Kidney (tissue), 14 donors: Measurements from ENCODE around the gene AGXT2. TPM values are rescaled to one million over a fixed set of nuclear protein-coding genes. Genes with fewer than 3 reads are reported as not detected.
"Not testable (repeated sequence)": the region's sequence is repeated elsewhere in the genome, so short reads cannot be mapped to it uniquely, and the experiment has no call there.

Experiments
- DNase-seq, 5 donors: peaks; one replicate each; pipeline ENCODE4 v3.0.0-alpha.2; 2013 to 2020
- FAIRE-seq: peaks from 2 replicates; lab custom pipeline; 2012; peaks lifted over from hg19 to GRCh38; lab: Jason Lieb, UNC
- H3K27ac ChIP-seq, 2 donors: one replicate each; pipeline ENCODE4 v1.7.0; 2013; ENCODE audit warnings: low read depth in 2 of 2, low read length in 2 of 2, inconsistent platforms in 1 of 2
- H3K27me3 ChIP-seq: one replicate; pipeline ENCODE4 v1.7.1; 2013; ENCODE audit warnings: low read length, inconsistent platforms; ENCODE audit not compliant: control insufficient read depth, insufficient read depth
- H3K36me3 ChIP-seq, 3 donors: one replicate each; pipeline versions ENCODE4 v1.7.0 to v1.7.1; 2013; ENCODE audit warnings: low read length in 3 of 3, control low read depth in 1 of 3, inconsistent platforms in 1 of 3; ENCODE audit not compliant: insufficient read depth in 3 of 3, control insufficient read depth in 2 of 3
- H3K4me1 ChIP-seq, 3 donors: one replicate each; pipeline versions ENCODE4 v1.7.0 to v1.7.1; 2013; ENCODE audit warnings: low read length in 3 of 3, inconsistent platforms in 1 of 3, low read depth in 1 of 3; ENCODE audit not compliant: control insufficient read depth in 2 of 3, insufficient read depth in 2 of 3
- H3K4me3 ChIP-seq, 3 donors: one replicate each; pipeline versions ENCODE4 v1.7.0 to v1.8.1; 2013; ENCODE audit warnings: low read length in 3 of 3, control low read depth in 1 of 3, inconsistent platforms in 1 of 3
- H3K9ac ChIP-seq, 3 donors: one replicate each; pipeline versions ENCODE4 v1.7.0 to v1.7.1; 2013; ENCODE audit warnings: low read length in 3 of 3, control low read depth in 1 of 3, inconsistent platforms in 1 of 3
- H3K9me3 ChIP-seq, 3 donors: one replicate each; pipeline versions ENCODE4 v1.7.0 to v1.7.1; 2013; ENCODE audit warnings: low read length in 3 of 3, control low read depth in 1 of 3, inconsistent platforms in 1 of 3; ENCODE audit not compliant: control insufficient read depth in 2 of 3, insufficient read depth in 1 of 3
- CTCF ChIP-seq: IDR thresholded peaks from 3 replicates; pipeline ENCODE4 v1.5.1; 2012; ENCODE audit warnings: mild to moderate bottlenecking, moderate library complexity, borderline replicate concordance; ENCODE audit not compliant: insufficient read depth; ENCODE audit errors: extremely low read depth
- intact Hi-C: fragments of 100-400 bp; cut with DNase I; formaldehyde crosslinking; loops from one replicate; pipeline ENCODE4 v1.11.1; 2022
- polyA plus RNA-seq: library from polyadenylated mRNA; stranded (reverse); fragments of 350-450 nt; fragmentation: Illumina TruSeq; extraction: RNeasy Lipid Tissue Mini Kit (QIAGEN cat#74804); gene quantifications from one replicate; pipeline ENCODE4 v1.2.3, GENCODE V29; 2014; ENCODE audit warnings: low read depth, low replicate concordance; ENCODE audit not compliant: insufficient read depth
- total RNA-seq: library from RNA; stranded (reverse); fragmentation: NEBNext Ultra II Directional; extraction: Animal tissue kit (Norgen Biotek cat#: 25700); gene quantifications from one replicate; pipeline ENCODE4 v1.2.1, GENCODE V29; 2021
- donor health status: control.
- donor health status: control.
- donor health status: control.
- donor health status: control.
- donor health status: control.
- donor health status: DM: yes; HTN: yes; CAD: no.
- donor health status: Normal renal cell carcinoma (clear cell type).

Gene AGXT2
- total and polyA plus RNA-seq, 2 donors from 2014 or later = 8.0 to 215 TPM

DNA sequence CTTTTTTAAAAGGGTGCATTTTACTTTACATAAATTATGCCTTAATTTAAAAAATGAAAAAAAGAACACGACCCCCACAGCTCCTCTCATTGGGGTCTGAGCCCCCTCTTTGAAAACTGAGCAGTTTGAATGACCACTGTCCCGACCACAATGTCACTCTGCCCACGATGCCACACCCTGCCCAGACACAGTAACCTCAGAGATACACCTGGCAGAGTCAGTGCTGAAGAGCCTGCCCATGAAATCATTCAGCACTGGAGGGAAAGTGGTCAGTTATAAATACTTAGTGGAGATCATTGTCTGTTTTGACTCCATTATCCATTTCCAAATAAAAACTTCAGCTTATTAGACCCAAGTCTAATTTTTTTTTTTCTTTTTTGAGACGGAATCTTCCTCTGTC is 69.1 kb downstream of the AGXT2 start:
- no peaks in the 10 kb centered on the region for H3K9me3 ChIP-seq
- no peak overlapping the region for H3K4me3 ChIP-seq
- no peak for TF ChIP-seq CTCF
- peak overlapping the region; percentile 15 to 48 for H3K27ac ChIP-seq
- H3K4me1 ChIP-seq = peaks cover 0 to 8% (median 0%) of the 10 kb centered on the region in 3 donors
- FAIRE-seq (no peak), DNase-seq (no peak)
- no peaks in the 10 kb centered on the region for H3K36me3 ChIP-seq
- H3K27me3 ChIP-seq = no peaks in the 10 kb centered on the region
- no peak overlapping the region for H3K9ac ChIP-seq
- intact Hi-C loops = no loop called here

DNA sequence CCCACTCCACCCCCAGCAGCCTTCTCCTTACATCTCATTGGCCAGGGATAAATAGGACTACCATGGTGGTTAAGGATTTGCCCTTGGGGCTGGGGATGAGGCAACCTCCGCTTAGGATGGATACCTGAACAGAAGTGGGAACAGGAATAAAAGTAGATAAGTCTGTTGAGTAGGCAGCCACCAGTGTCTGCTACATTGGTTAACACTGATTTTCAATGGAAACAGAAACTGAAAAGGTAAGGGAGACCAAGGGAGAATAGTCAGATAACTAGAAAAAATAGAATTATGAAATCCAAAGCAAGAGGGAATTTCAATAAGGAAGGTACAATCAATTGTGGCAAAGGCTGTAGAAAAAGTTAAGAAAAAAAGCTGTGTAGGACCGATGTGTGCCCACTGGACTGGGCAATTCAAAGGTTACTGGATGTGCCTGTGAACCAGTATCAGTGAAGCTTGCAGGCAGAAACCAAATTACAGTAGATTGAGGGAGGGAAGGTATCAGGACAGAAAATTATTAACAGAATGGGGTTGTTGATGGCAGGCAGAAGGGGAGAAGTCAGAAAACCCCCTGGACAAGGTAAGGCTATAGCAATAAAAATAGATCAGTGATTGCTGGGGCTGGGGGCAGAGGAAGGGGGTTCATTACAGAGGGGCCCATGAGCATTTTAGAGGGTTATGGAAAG is 69.7 kb downstream of the AGXT2 start:
- no peak for TF ChIP-seq CTCF
- Histone ChIP-seq H3K27ac (no peak overlapping the region), H3K4me1 (peaks cover 0 to 8% (median 0%) of the 10 kb centered on the region in 3 donors), H3K27me3 (no peaks in the 10 kb centered on the region), H3K36me3 (no peaks in the 10 kb centered on the region), H3K9me3 (no peaks in the 10 kb centered on the region), H3K4me3 (no peak overlapping the region), H3K9ac (no peak overlapping the region)
- DNase-seq = peak in 3 of 5 donors; percentile 20 to 65 (median 49)
- no peak for FAIRE-seq
- intact Hi-C loops = no loop called here

GRCh38 chr5:34976347-34976746 is 71.4 kb downstream of the AGXT2 start:
- DNase-seq = peak in 2 of 5 donors; percentile 24 to 34
- H3K9ac ChIP-seq = no peak overlapping the region
- no peaks in the 10 kb centered on the region for H3K9me3 ChIP-seq
- no peaks in the 10 kb centered on the region for H3K36me3 ChIP-seq
- H3K27me3 ChIP-seq = no peaks in the 10 kb centered on the region
- TF ChIP-seq CTCF = no peak
- intact Hi-C loops = no loop called here
- no peak overlapping the region for H3K4me3 ChIP-seq
- H3K4me1 ChIP-seq = peaks cover 0 to 8% (median 0%) of the 10 kb centered on the region in 3 donors
- no peak overlapping the region for H3K27ac ChIP-seq
- no peak for FAIRE-seq

GRCh38 chr5:34971655-34972054 is 76.1 kb downstream of the AGXT2 start:
- H3K4me1 ChIP-seq, intact Hi-C loops, H3K9ac ChIP-seq, H3K27me3 ChIP-seq, FAIRE-seq, DNase-seq, H3K9me3 ChIP-seq, H3K27ac ChIP-seq, H3K4me3 ChIP-seq, H3K36me3 ChIP-seq: not testable (repeated sequence)
